Ovary (tissue), 9 donors: Measurements from ENCODE around the gene SPTSSA. TPM values are rescaled to one million over a fixed set of nuclear protein-coding genes. Genes with fewer than 3 reads are reported as not detected.
"Not testable (repeated sequence)": the region's sequence is repeated elsewhere in the genome, so short reads cannot be mapped to it uniquely, and the experiment has no call there.

Experiments used
- DNase-seq, 5 donors: peaks; one replicate each; pipeline ENCODE4 v3.0.0-alpha.2; 2019 to 2020
- H3K27ac ChIP-seq, 2 donors: fragments of 200-600 bp; one replicate each; pipeline versions ENCODE4 v1.5.1 to v1.8.0; 2019 to 2022
- H3K27me3 ChIP-seq: fragments of 200-600 bp; one replicate; pipeline ENCODE4 v1.8.0; 2022
- H3K36me3 ChIP-seq: fragments of 200-600 bp; sonication (generic); one replicate; pipeline ENCODE4 v1.5.1; 2019
- H3K4me1 ChIP-seq: one replicate; pipeline ENCODE4 v1.8.1; 2013; ENCODE audit warnings: mild to moderate bottlenecking, moderate library complexity; ENCODE audit not compliant: insufficient read depth
- H3K4me3 ChIP-seq: fragments of 200-600 bp; sonication (generic); one replicate; pipeline ENCODE4 v1.5.1; 2017
- H3K9me3 ChIP-seq, 2 donors: fragments of 200-600 bp in 1 of 2; sonication (generic) in 1 of 2; one replicate each; pipeline versions ENCODE4 v1.5.1 to v1.8.1; 2013 to 2019; ENCODE audit warnings: mild to moderate bottlenecking in 1 of 2, moderate library complexity in 1 of 2
- EP300 ChIP-seq: sonication (generic); formaldehyde crosslinking; IDR thresholded peaks from one replicate; pipeline ENCODE4 v1.6.1; 2017; ENCODE audit warnings: antibody characterized with exemption
- POLR2A ChIP-seq: fragments of 450-650 bp; IDR thresholded peaks from one replicate; pipeline ENCODE4 v1.6.1; 2017; ENCODE audit warnings: antibody characterized with exemption, mild to moderate bottlenecking, moderate library complexity
- WGBS, 3 donors: extraction: QIAGEN DNeasy Blood & Tissue Kit in 1 of 3; methylation state at CpG; one replicate each; pipeline versions ENCODE4 v1.1.5 to v1.1.7; 2013 to 2017; 5-methylcytosine and 5-hydroxymethylcytosine counted together
- intact Hi-C, 4 donors: fragments of 100-400 bp; cut with DNase I; formaldehyde crosslinking; loops; one replicate each; pipeline versions ENCODE4 v1.11.0 to v1.15.1; 2022 to 2023
- polyA plus RNA-seq, 2 donors: library from polyadenylated mRNA; stranded (reverse); fragments of 200-250 nt in 1 of 2; fragments of 350-450 nt in 1 of 2; fragmentation: Illumina TruSeq in 1 of 2; extraction: RNeasy Lipid Tissue Mini Kit (QIAGEN cat#74804) in 1 of 2; gene quantifications; one replicate each; pipeline ENCODE4 v1.2.3, GENCODE V29; 2013 to 2014
- total RNA-seq, 7 donors: library from RNA; depleted of rRNA in 2 of 7; stranded (reverse); fragments of >200 nt in 2 of 7; fragmentation: NEBNext Ultra II Directional in 3 of 7; extraction: Animal tissue kit (Norgen Biotek cat#: 25700) in 3 of 7; gene quantifications; one replicate each; pipeline versions ENCODE4 v1.1.0 to v1.2.4, GENCODE V29; 2016 to 2023
- TF ChIP-seq, protein P1 (sequence below), 3 donors: fragments of 450-650 bp in 2 of 3; fragments of 200-600 bp in 1 of 3; IDR thresholded peaks; one replicate each; pipeline versions ENCODE4 v1.5.1 to v1.8.0; 2016 to 2022; ENCODE audit warnings: antibody characterized with exemption in 3 of 3, mild to moderate bottlenecking in 1 of 3
- donor health status: DM: no; HTN: no; CAD: no; lungs with moderate emphysema.
- donor health status: DM: no; HTN: no; CAD: no.
- donor health status: Bipolar disorder and iron deficiency.
- donor health status: DM: yes; HTN: yes; CAD: no.
- donor health status: DM: no; HTN: no; CAD: no.
- donor health status: DM: yes; HTN: yes; CAD: no.

SPTSSA gene
- total and polyA plus RNA-seq, 9 donors, result 18.9 to 36.1 (median 24.1) TPM

DNA sequence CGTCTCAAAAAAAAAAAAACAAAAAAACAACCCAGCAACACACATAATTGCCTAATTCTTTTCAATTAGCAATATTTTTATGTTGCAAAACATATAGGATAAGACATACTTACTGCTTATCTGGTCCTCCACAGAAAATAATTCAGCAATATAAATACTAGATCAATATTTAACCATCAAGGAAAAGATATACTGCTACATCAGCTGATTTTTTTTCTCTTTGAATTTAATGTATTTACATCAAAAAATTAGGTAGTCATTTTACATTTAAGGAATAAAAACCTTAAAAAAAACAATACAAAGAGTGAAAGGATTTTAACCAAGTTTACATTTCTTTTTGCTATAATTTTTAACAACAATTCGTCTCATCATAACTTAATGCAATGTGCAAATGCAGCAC, 28.1 kb downstream of the SPTSSA start:
- TF ChIP-seq, protein P1, sequence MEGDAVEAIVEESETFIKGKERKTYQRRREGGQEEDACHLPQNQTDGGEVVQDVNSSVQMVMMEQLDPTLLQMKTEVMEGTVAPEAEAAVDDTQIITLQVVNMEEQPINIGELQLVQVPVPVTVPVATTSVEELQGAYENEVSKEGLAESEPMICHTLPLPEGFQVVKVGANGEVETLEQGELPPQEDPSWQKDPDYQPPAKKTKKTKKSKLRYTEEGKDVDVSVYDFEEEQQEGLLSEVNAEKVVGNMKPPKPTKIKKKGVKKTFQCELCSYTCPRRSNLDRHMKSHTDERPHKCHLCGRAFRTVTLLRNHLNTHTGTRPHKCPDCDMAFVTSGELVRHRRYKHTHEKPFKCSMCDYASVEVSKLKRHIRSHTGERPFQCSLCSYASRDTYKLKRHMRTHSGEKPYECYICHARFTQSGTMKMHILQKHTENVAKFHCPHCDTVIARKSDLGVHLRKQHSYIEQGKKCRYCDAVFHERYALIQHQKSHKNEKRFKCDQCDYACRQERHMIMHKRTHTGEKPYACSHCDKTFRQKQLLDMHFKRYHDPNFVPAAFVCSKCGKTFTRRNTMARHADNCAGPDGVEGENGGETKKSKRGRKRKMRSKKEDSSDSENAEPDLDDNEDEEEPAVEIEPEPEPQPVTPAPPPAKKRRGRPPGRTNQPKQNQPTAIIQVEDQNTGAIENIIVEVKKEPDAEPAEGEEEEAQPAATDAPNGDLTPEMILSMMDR (IDR thresholded peaks at IDR 0.05), result no peak
- TF ChIP-seq POLR2A, result no peak
- peaks cover 6% of the 10 kb centered on the region for H3K4me1 ChIP-seq
- H3K27me3 ChIP-seq, result no peaks in the 10 kb centered on the region
- no peak overlapping the region for H3K27ac ChIP-seq
- intact Hi-C loops, result no loop called here
- no peaks in the 10 kb centered on the region for H3K36me3 ChIP-seq
- no peak for DNase-seq
- 85 to 92% (median 89%) methylated on average over 2 of the region's 2 CpGs for WGBS, 3 donors
- no peaks in the 10 kb centered on the region for H3K9me3 ChIP-seq
- no peak overlapping the region for H3K4me3 ChIP-seq

DNA sequence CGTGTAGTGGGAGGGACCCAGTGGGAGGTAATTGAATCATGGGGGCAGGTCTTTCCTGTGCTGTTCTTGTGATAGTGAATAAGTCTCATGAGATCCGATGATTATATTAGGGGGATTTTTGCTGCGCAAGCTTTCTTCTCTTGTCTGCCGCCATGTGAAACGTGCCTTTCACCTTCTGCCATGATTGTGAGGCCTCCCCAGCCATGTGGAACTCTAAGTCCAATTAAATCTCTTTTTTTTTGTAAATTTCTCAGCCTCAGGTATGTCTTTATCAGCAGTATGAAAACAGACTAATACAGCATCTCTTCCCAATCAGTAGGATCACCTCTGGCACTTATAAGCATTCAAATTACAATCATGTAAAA, 34.0 kb downstream of the SPTSSA start:
- 77 to 81% (median 79%) methylated on average over 5 of the region's 5 CpGs for WGBS, 3 donors
- intact Hi-C loops, result not testable (repeated sequence)

GRCh38 chr14:34426313-34427295, 35.4 kb downstream of the SPTSSA start:
- Histone ChIP-seq H3K27ac (no peak overlapping the region), H3K4me3 (no peak overlapping the region), H3K9me3 (no peaks in the 10 kb centered on the region), H3K4me1 (no peaks in the 10 kb centered on the region), H3K36me3 (no peaks in the 10 kb centered on the region), H3K27me3 (no peaks in the 10 kb centered on the region)
- 82 to 87% (median 83%) methylated on average over 11 of the region's 11 CpGs for WGBS, 3 donors
- TF ChIP-seq, protein P1 (IDR thresholded peaks at IDR 0.05), result no peak
- TF ChIP-seq EP300 (no peak), POLR2A (no peak)
- intact Hi-C loops, result no loop called here
- DNase-seq, result no peak

More for the DNA sequence above, 34.0 kb downstream of the SPTSSA start:
- H3K27ac ChIP-seq, H3K9me3 ChIP-seq, DNase-seq, H3K4me3 ChIP-seq, H3K36me3 ChIP-seq, H3K27me3 ChIP-seq, H3K4me1 ChIP-seq: not testable (repeated sequence)

GRCh38 chr14:34425095-34425851, 36.8 kb downstream of the SPTSSA start:
- Histone ChIP-seq H3K9me3 (no peaks in the 10 kb centered on the region), H3K27ac (no peak overlapping the region), H3K36me3 (no peaks in the 10 kb centered on the region), H3K27me3 (no peaks in the 10 kb centered on the region), H3K4me1 (no peaks in the 10 kb centered on the region), H3K4me3 (no peak overlapping the region)
- intact Hi-C loops, result no loop called here
- TF ChIP-seq, protein P1 (IDR thresholded peaks at IDR 0.05), result no peak
- TF ChIP-seq POLR2A, result no peak
- TF ChIP-seq EP300, result no peak
- no peak for DNase-seq
- WGBS, 3 donors, result 86 to 91% (median 89%) methylated on average over 5 of the region's 5 CpGs
